Heart right ventricle (tissue), 16 donors: ENCODE measurements around the gene KIF22. TPM values are rescaled to one million over a fixed set of nuclear protein-coding genes. Genes with fewer than 3 reads are reported as not detected.

Source experiments
- ATAC-seq, 8 donors: fragments of 200-7000 bp; cut with Tn5 transposase; one replicate each; pipeline ENCODE4 v1.9.1; 2020; ENCODE audit warnings: mild to moderate bottlenecking in 8 of 8, moderate library complexity in 8 of 8, moderate number of reproducible peaks in 1 of 8
- DNase-seq, 2 donors: peaks; one replicate each; pipeline ENCODE4 v3.0.0-alpha.2; 2020
- H3K27ac ChIP-seq, 10 donors: fragments of 200-600 bp; sonication (generic) in 2 of 10; one replicate each; pipeline versions ENCODE4 v1.5.0 to v1.8.0; 2020 to 2022; ENCODE audit warnings: mild to moderate bottlenecking in 3 of 10
- H3K27me3 ChIP-seq, 7 donors: fragments of 200-600 bp; one replicate each; pipeline ENCODE4 v1.8.0; 2021 to 2022; ENCODE audit warnings: mild to moderate bottlenecking in 2 of 7
- H3K36me3 ChIP-seq, 9 donors: fragments of 200-600 bp; sonication (generic) in 1 of 9; one replicate each; pipeline versions ENCODE4 v1.5.0 to v1.8.0; 2020 to 2022; ENCODE audit warnings: mild to moderate bottlenecking in 2 of 9
- H3K4me1 ChIP-seq, 9 donors: fragments of 200-600 bp; sonication (generic) in 1 of 9; one replicate each; pipeline versions ENCODE4 v1.5.0 to v1.8.0; 2020 to 2022; ENCODE audit warnings: mild to moderate bottlenecking in 4 of 9
- H3K4me3 ChIP-seq, 10 donors: fragments of 200-600 bp; sonication (generic) in 2 of 10; one replicate each; pipeline versions ENCODE4 v1.5.0 to v1.8.0; 2020 to 2022; ENCODE audit warnings: mild to moderate bottlenecking in 7 of 10, moderate library complexity in 2 of 10
- H3K9me3 ChIP-seq, 11 donors: fragments of 200-600 bp in 10 of 11; sonication (generic) in 2 of 11; one replicate each; pipeline versions ENCODE4 v1.5.0 to v1.8.0; 2013 to 2022; ENCODE audit warnings: mild to moderate bottlenecking in 2 of 11, control low read depth in 1 of 11, moderate library complexity in 1 of 11
- CTCF ChIP-seq, 9 donors: fragments of 200-600 bp; sonication (generic) in 2 of 9; IDR thresholded peaks; one replicate each; pipeline versions ENCODE4 v1.5.0 to v1.8.0; 2021 to 2022; ENCODE audit warnings: antibody characterized with exemption in 9 of 9, mild to moderate bottlenecking in 5 of 9, moderate library complexity in 1 of 9
- WGBS, 2 donors: extraction: QIAGEN DNeasy Blood & Tissue Kit; methylation state at CpG; one replicate each; pipeline ENCODE4 v1.1.7; 2013; ENCODE audit warnings: inconsistent platforms in 1 of 2; 5-methylcytosine and 5-hydroxymethylcytosine counted together
- intact Hi-C, 10 donors: fragments of 100-400 bp; cut with DNase I; formaldehyde crosslinking; loops; one replicate each; pipeline versions ENCODE4 v1.11.1 to v1.14.2; 2022
- polyA plus RNA-seq, 2 donors: library from polyadenylated mRNA; stranded (reverse); fragments of 200-250 nt; gene quantifications; one replicate each; pipeline ENCODE4 v1.2.3, GENCODE V29; 2013
- total RNA-seq, 10 donors: library from RNA; stranded (reverse); fragmentation: NEBNext Ultra II Directional in 3 of 10; extraction: Animal tissue kit (Norgen Biotek cat#: 25700) in 3 of 10; gene quantifications; one replicate each; pipeline versions ENCODE4 v1.2.1 to v1.2.4, GENCODE V29; 2021 to 2023
- donor health status: Arrhythmogenic right ventricular cardiomyopathy.
- donor health status: ischemic (EF 13 %, LVEDD 7.1; RV severe dilation, severe dysfunction).
- donor health status: healthy with polysubstance abuse.
- donor health status: DM: no; HTN: yes; CAD: no.
- donor health status: DM: no; HTN: no; CAD: no.
- donor health status: ischemic (EF 25% LVEDD 6.9; RV normal size, moderate dysfunction).
- donor health status: ischemic (EF 25% LVEDD 5.7; RV mildly dilated, moderate dysfunction).
- donor health status: healthy.
- donor health status: DM: yes; HTN: yes; CAD: no.
- donor health status: Ischemic cardiomyopathy.
- donor health status: ischemic (EF 35%, LVEDD 5.7; RV mildly dilated, moderate dysfunction).
- donor health status: nonischemic (EF 11% LVEDD 7.7; RV severe dilation, severe dysfunction).
- donor health status: DM: yes; HTN: yes; CAD: no.
- donor health status: PGD.
- donor health status: ischemic (EF 29% LVEDD 5.4; RV normal size, mild dysfunction).
- donor health status: nonischemic (EF 23%, LVEDD 6.1; RV moderate dilation, normal function).

KIF22 gene
- total and polyA plus RNA-seq, 12 donors, result 16.3 to 136 (median 38.6) TPM

GRCh38 chr16:29821643-29822115 lies 31.1 kb downstream of the KIF22 start:
- intact Hi-C loops, result loop anchor here in 1 of 10 donors (5.0 kb wide), 1 partner anchor 41 kb away; the partner anchor contains the start of gene CDIPT
- no peaks in the 10 kb centered on the region for H3K9me3 ChIP-seq
- H3K27ac ChIP-seq, result peak overlapping the region; percentile 39 to 94 (median 87)
- 60 to 68% methylated on average over 7 of the region's 7 CpGs for WGBS, 2 donors
- no peaks in the 10 kb centered on the region for H3K27me3 ChIP-seq
- H3K4me3 ChIP-seq, result peak overlapping the region in 9 of 10 donors; percentile 44 to 82 (median 76)
- no peak for TF ChIP-seq CTCF (IDR thresholded peaks at IDR 0.05)
- DNase-seq, result no peak
- H3K36me3 ChIP-seq, result peaks cover 0 to 35% (median 0%) of the 10 kb centered on the region in 9 donors
- H3K4me1 ChIP-seq, result peaks cover 27 to 92% (median 84%) of the 10 kb centered on the region in 9 donors
- ATAC-seq, result peak in 1 of 8 donors; percentile 15

GRCh38 chr16:29824589-29825144 lies 34.1 kb downstream of the KIF22 start:
- 50 to 63% methylated on average over 7 of the region's 7 CpGs for WGBS, 2 donors
- DNase-seq, result no peak
- TF ChIP-seq CTCF (IDR thresholded peaks at IDR 0.05), result no peak
- peak overlapping the region; percentile 65 to 83 (median 80) for H3K27ac ChIP-seq
- no peaks in the 10 kb centered on the region for H3K27me3 ChIP-seq
- peaks cover 0 to 22% (median 0%) of the 10 kb centered on the region in 9 donors for H3K36me3 ChIP-seq
- peaks cover 27 to 78% (median 68%) of the 10 kb centered on the region in 9 donors for H3K4me1 ChIP-seq
- peak in 7 of 8 donors; percentile 9 to 40 (median 30) for ATAC-seq
- no peaks in the 10 kb centered on the region for H3K9me3 ChIP-seq
- intact Hi-C loops, result loop anchor here in 1 of 10 donors (5.0 kb wide), 1 partner anchor 38 kb away; the partner anchor contains the start of gene CDIPT
- peak overlapping the region in 3 of 10 donors; percentile 3 to 18 (median 16) for H3K4me3 ChIP-seq

GRCh38 chr16:29825145-29826044 lies 34.8 kb downstream of the KIF22 start:
- H3K27me3 ChIP-seq, result no peaks in the 10 kb centered on the region
- 57 to 67% methylated on average over 10 of the region's 10 CpGs for WGBS, 2 donors
- H3K4me3 ChIP-seq, result peak overlapping the region in 4 of 10 donors; percentile 4 to 18 (median 14)
- H3K36me3 ChIP-seq, result peaks cover 0 to 25% (median 0%) of the 10 kb centered on the region in 9 donors
- no peaks in the 10 kb centered on the region for H3K9me3 ChIP-seq
- intact Hi-C loops, result no loop called here
- DNase-seq, result peak; percentile 52 to 56
- TF ChIP-seq CTCF (IDR thresholded peaks at IDR 0.05), result no peak
- H3K4me1 ChIP-seq, result peaks cover 23 to 72% (median 61%) of the 10 kb centered on the region in 9 donors
- peak; percentile 45 to 79 (median 68) for ATAC-seq
- H3K27ac ChIP-seq, result peak overlapping the region; percentile 65 to 83 (median 80)

- Histone ChIP-seq H3K36me3 (peaks cover 0 to 34% (median 7%) of the 10 kb centered on the region in 9 donors), H3K4me1 (peaks cover 23 to 74% (median 52%) of the 10 kb centered on the region in 9 donors), H3K27ac (peak overlapping the region in 9 of 10 donors; percentile 65 to 83 (median 81)), H3K4me3 (no peak overlapping the region), H3K27me3 (no peaks in the 10 kb centered on the region), H3K9me3 (no peaks in the 10 kb centered on the region)
- no peak for ATAC-seq
- TF ChIP-seq CTCF (IDR thresholded peaks at IDR 0.05), result no peak
- WGBS, 2 donors, result 76 to 93% methylated on average over 5 to 7 of the region's 8 CpGs
- intact Hi-C loops, result no loop called here
- no peak for DNase-seq
Observed at GRCh38 chr16:29826342-29826695, 35.8 kb downstream of the KIF22 start.
